ENCODE results near the gene ZMYND11.

DNA sequence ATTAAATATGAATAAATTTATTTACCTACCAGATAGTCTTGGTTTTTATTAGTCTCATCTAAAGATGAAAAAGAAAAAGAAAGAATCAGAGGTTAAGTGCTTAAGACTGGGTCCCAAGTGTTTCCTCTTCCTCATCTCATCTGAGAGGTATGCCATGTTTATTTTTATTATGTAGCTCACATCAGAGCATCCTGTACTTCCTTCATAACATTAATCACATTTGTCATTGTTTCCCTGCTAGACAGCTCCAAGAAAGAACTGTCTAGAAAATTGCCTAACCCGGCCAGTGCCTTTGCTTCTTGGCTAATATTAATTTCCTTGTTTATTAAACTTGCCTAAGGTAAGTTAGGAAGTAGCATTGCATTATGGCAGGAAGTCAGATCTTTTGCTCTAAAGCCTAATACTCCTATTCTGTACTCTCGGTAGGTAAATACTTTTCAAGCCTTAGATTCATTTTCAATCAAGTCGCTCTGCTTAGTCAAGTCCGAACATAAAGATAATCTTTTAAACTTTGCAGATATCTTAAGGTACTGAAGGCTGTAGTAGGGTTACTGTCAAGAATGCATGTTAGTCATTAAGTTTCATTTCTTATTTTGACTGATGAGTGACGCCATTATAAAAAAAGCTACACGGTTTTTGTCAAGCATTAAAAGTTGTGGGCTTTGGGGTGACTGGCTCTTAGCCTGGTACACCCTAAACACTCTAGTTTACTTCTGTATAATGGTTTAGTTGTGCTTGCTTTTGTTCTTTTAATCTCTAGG is 47.4 kb downstream of the ZMYND11 start:
- TF ChIP-seq POLR2A (IDR thresholded peaks at IDR 0.05) = no peak
- TF ChIP-seq, protein P1, sequence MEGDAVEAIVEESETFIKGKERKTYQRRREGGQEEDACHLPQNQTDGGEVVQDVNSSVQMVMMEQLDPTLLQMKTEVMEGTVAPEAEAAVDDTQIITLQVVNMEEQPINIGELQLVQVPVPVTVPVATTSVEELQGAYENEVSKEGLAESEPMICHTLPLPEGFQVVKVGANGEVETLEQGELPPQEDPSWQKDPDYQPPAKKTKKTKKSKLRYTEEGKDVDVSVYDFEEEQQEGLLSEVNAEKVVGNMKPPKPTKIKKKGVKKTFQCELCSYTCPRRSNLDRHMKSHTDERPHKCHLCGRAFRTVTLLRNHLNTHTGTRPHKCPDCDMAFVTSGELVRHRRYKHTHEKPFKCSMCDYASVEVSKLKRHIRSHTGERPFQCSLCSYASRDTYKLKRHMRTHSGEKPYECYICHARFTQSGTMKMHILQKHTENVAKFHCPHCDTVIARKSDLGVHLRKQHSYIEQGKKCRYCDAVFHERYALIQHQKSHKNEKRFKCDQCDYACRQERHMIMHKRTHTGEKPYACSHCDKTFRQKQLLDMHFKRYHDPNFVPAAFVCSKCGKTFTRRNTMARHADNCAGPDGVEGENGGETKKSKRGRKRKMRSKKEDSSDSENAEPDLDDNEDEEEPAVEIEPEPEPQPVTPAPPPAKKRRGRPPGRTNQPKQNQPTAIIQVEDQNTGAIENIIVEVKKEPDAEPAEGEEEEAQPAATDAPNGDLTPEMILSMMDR (IDR thresholded peaks at IDR 0.05) = no peak

Measured in Peyer's patch (tissue), 4 donors.